Measurements from ENCODE around the gene RNF144A. TPM values are rescaled to one million over a fixed set of nuclear protein-coding genes. Genes with fewer than 3 reads are reported as not detected.

The RNF144A gene
- total and polyA plus RNA-seq, 8 donors, result 1.4 to 71.4 (median 5.6) TPM

DNA sequence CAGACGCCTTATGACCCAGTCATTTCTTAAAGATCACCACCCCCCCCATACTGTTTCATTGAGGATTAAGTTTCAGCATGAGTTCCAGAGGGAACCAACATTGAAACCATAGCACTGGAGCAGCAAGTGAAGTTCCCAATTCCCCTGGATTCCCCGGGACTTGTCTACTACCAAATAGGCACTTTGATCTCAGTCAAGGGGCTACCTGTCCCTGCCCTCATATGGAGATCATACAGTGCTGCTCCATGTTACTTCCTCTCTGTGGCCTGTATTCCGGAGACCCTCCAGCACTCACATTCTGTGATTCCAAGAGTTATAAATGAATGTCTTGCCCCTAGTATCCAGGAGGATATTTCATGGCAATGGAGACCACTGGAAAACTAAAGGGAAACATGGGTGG is 42.5 kb downstream of the RNF144A start:
- no peak for TF ChIP-seq POLR2AphosphoS5 (IDR thresholded peaks at IDR 0.05)
- TF ChIP-seq POLR2A (IDR thresholded peaks at IDR 0.05), result no peak
- TF ChIP-seq, protein P1, sequence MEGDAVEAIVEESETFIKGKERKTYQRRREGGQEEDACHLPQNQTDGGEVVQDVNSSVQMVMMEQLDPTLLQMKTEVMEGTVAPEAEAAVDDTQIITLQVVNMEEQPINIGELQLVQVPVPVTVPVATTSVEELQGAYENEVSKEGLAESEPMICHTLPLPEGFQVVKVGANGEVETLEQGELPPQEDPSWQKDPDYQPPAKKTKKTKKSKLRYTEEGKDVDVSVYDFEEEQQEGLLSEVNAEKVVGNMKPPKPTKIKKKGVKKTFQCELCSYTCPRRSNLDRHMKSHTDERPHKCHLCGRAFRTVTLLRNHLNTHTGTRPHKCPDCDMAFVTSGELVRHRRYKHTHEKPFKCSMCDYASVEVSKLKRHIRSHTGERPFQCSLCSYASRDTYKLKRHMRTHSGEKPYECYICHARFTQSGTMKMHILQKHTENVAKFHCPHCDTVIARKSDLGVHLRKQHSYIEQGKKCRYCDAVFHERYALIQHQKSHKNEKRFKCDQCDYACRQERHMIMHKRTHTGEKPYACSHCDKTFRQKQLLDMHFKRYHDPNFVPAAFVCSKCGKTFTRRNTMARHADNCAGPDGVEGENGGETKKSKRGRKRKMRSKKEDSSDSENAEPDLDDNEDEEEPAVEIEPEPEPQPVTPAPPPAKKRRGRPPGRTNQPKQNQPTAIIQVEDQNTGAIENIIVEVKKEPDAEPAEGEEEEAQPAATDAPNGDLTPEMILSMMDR (IDR thresholded peaks at IDR 0.05), result no peak
- TF ChIP-seq EP300 (IDR thresholded peaks at IDR 0.05), result no peak
- DNase-seq, result no peak
- 93 to 99% (median 97%) methylated on average over 3 of the region's 3 CpGs for WGBS, 5 donors
- no peak overlapping the region for H3K27ac ChIP-seq
- H3K36me3 ChIP-seq, result no peaks in the 10 kb centered on the region
- peaks cover 0 to 31% (median 17%) of the 10 kb centered on the region in 4 donors for H3K4me1 ChIP-seq
- no peak overlapping the region for H3K4me3 ChIP-seq
- no peaks in the 10 kb centered on the region for H3K9me3 ChIP-seq
- no peaks in the 10 kb centered on the region for H3K27me3 ChIP-seq
- intact Hi-C loops (cut with DNase I; ENCODE audit: low total_unique reads), result no loop called here

DNA sequence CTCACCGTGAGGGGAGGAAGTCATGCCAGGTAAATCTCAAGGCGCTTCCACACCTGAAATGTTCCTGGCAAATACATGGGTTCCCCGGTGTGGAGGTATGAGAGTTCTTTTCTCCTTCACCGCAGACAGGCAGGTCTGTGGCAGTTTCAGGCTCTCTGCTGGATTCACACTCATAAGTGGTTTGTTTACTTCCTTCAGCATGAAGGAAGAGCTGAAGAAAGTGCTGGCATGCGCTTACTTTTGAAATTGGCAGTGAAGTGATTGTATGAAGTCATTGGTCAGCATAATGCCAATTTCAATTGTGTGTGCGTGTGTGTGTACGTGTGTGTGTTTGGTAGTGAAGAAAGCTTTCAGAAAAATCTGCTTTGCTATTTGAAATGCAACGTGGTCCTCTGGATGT is 43.4 kb downstream of the RNF144A start:
- Histone ChIP-seq H3K4me3 (no peak overlapping the region), H3K4me1 (peaks cover 0 to 31% (median 17%) of the 10 kb centered on the region in 4 donors), H3K27me3 (no peaks in the 10 kb centered on the region), H3K27ac (peak overlapping the region in 1 of 5 donors; percentile 27), H3K9me3 (no peaks in the 10 kb centered on the region), H3K36me3 (no peaks in the 10 kb centered on the region)
- peak; percentile 31 to 72 for DNase-seq
- intact Hi-C loops (cut with DNase I; ENCODE audit: low total_unique reads), result no loop called here
- TF ChIP-seq POLR2AphosphoS5 (IDR thresholded peaks at IDR 0.05) (peak in 1 of 3 donors; percentile 55), POLR2A (IDR thresholded peaks at IDR 0.05) (no peak)
- 17 to 33% (median 26%) methylated on average over 8 of the region's 8 CpGs for WGBS, 5 donors

DNA sequence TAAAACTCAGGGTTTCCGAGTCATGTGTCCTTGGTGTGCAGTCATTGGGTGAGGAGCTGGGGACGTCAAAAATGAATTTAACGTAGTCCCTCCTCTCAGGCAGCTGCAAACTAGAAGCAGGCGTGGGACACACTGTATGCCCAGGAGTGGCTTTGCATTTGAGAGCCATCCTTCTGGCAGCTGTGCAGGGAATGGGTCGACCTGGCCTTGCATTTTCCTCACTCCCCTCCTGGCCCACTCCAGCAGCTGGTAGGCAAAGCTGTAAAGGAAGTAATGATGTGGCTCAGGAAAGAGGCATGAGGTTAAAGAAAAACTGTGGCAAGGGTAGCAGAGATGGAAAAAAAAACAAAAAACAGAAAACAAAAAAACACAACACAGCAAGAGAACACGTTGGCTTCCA is 46.5 kb downstream of the RNF144A start:
- WGBS, 5 donors, result 95 to 99% (median 96%) methylated on average over 6 of the region's 6 CpGs
- TF ChIP-seq EP300 (IDR thresholded peaks at IDR 0.05), result no peak
- no peak for TF ChIP-seq POLR2A (IDR thresholded peaks at IDR 0.05)
- TF ChIP-seq POLR2AphosphoS5 (IDR thresholded peaks at IDR 0.05), result no peak
- TF ChIP-seq, protein P1 (IDR thresholded peaks at IDR 0.05), result no peak
- no peak for DNase-seq
- H3K4me3 ChIP-seq, result no peak overlapping the region
- no peaks in the 10 kb centered on the region for H3K9me3 ChIP-seq
- peaks cover 0 to 13% (median 5%) of the 10 kb centered on the region in 4 donors for H3K4me1 ChIP-seq
- H3K27ac ChIP-seq, result no peak overlapping the region
- intact Hi-C loops (cut with DNase I; ENCODE audit: low total_unique reads), result no loop called here
- H3K36me3 ChIP-seq, result no peaks in the 10 kb centered on the region
- no peaks in the 10 kb centered on the region for H3K27me3 ChIP-seq

DNA sequence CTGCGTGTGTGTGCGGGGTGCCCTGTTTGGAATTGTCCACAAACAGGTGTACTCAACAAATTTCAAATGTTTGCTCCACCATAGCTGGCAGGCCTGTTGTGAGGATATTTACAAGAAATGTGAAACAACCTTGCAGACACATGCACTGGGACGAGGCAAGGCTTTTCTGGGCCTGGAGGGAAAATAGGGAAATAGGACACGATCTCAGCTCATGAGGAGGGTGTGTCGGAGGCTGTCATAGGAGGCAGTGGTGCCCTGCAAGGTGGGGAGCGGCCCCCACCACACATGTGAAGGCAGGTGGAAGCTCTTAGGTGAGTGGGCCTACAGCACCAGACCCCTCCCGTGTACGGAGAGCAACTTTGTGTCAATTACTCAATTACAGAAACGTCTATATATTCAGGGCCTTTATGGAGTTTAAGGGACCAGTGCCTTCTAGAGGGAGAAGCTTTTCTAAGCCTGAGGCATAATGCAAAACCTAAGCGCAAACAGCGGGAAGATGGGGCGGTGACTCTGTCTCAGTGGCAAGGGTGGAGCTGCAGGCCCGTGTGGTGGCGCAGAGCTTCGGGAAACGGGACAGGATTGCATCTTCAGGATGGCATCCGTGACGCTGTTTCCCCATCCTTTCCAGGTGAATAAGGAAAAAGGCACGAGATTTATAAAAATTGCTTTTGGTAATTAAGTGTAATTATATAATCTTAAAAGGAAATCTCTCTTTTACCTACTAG is 48.0 kb downstream of the RNF144A start:
- Histone ChIP-seq H3K4me1 (peaks cover 0 to 10% (median 5%) of the 10 kb centered on the region in 4 donors), H3K9me3 (no peaks in the 10 kb centered on the region), H3K27ac (no peak overlapping the region), H3K27me3 (no peaks in the 10 kb centered on the region), H3K4me3 (no peak overlapping the region), H3K36me3 (peaks cover 0 to 7% (median 0%) of the 10 kb centered on the region in 4 donors)
- intact Hi-C loops (cut with DNase I; ENCODE audit: low total_unique reads), result no loop called here
- WGBS, 5 donors, result 94 to 96% (median 94%) methylated on average over 19 of the region's 19 CpGs
- no peak for DNase-seq
- TF ChIP-seq, protein P1 (IDR thresholded peaks at IDR 0.05), result no peak
- no peak for TF ChIP-seq POLR2AphosphoS5 (IDR thresholded peaks at IDR 0.05)
- no peak for TF ChIP-seq POLR2A (IDR thresholded peaks at IDR 0.05)
- TF ChIP-seq EP300 (IDR thresholded peaks at IDR 0.05), result no peak

DNA sequence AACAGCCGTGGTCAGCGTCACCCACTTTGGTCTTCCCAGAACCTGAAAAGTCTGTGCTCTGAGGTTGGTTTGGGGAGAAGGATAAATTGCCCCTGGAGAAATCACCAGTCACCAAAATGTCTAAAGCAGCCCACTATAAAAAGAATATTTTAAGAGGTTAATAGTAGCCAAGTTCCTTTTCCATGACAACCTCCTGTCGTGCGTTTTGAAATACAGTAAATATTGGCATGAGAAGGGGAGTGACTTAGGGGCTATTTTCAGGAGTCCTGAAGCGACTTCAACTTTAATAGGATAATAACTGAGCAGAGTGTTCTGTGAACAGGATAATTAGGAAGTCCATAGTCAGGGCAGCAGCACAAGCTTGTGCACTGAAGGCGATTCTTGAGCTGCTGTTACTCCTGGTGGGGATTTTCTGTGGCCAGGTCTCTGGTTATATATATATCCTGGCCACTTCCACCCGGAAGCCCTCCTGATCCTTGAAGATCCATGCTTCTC is 49.3 kb downstream of the RNF144A start:
- no peak for DNase-seq
- intact Hi-C loops (cut with DNase I; ENCODE audit: low total_unique reads), result no loop called here

More for the DNA sequence above, 49.3 kb downstream of the RNF144A start:
- no peaks in the 10 kb centered on the region for H3K9me3 ChIP-seq
- TF ChIP-seq, protein P1 (IDR thresholded peaks at IDR 0.05), result no peak
- no peak overlapping the region for H3K27ac ChIP-seq
- WGBS, 5 donors, result 80 to 86% (median 85%) methylated on average over 7 of the region's 7 CpGs
- H3K4me1 ChIP-seq, result peaks cover 0 to under 1% (median 0%) of the 10 kb centered on the region in 4 donors
- peaks cover 0 to 11% (median 0%) of the 10 kb centered on the region in 4 donors for H3K36me3 ChIP-seq
- no peak overlapping the region for H3K4me3 ChIP-seq
- no peaks in the 10 kb centered on the region for H3K27me3 ChIP-seq

All from stomach (tissue), 9 donors.